Measurements from ENCODE around the gene TWNK.

Gene TWNK

GRCh38 chr10:101022967-101023705 is 35.8 kb downstream of the TWNK start:
- H3K4me3 ChIP-seq (ENCODE audit: low read depth, low read length, poor library complexity, severe bottlenecking) = no peak overlapping the region
- no peaks in the 10 kb centered on the region for H4K20me1 ChIP-seq (ENCODE audit: insufficient read depth, low read length)
- H3K4me2 ChIP-seq (ENCODE audit: low read length) = no peak overlapping the region
- H3K27ac ChIP-seq (ENCODE audit: low read depth, low read length, poor library complexity, severe bottlenecking) = no peak overlapping the region
- no peak overlapping the region for H3K9ac ChIP-seq (ENCODE audit: low read length)
- no peaks in the 10 kb centered on the region for H3K9me2 ChIP-seq (ENCODE audit: low read depth, low read length)
- no peaks in the 10 kb centered on the region for H3K27me3 ChIP-seq (ENCODE audit: insufficient read depth, low read length)
- H3K4me1 ChIP-seq (ENCODE audit: insufficient read depth, low read length, severe bottlenecking) = no peaks in the 10 kb centered on the region
- H3K79me2 ChIP-seq (ENCODE audit: insufficient read depth, low read length) = no peaks in the 10 kb centered on the region
- H3K9me3 ChIP-seq (ENCODE audit: low read length) = no peaks in the 10 kb centered on the region
- H2AFZ ChIP-seq (ENCODE audit: low read length) = no peak overlapping the region
- no peak for TF ChIP-seq CTCF (IDR thresholded peaks at IDR 0.05; ENCODE audit: low read length)
- TF ChIP-seq EZH2 (IDR thresholded peaks at IDR 0.05; ENCODE audit: borderline replicate concordance, low read length) = no peak
- H3F3A ChIP-seq (ENCODE audit: insufficient read depth, low read length) = no peaks in the 10 kb centered on the region
- H3K36me3 ChIP-seq (ENCODE audit: insufficient read depth, low read length) = no peaks in the 10 kb centered on the region

- no peaks in the 10 kb centered on the region for H3F3A ChIP-seq (ENCODE audit: insufficient read depth, low read length)
- TF ChIP-seq CTCF (IDR thresholded peaks at IDR 0.05; ENCODE audit: low read length) = no peak
- no peak for TF ChIP-seq EZH2 (IDR thresholded peaks at IDR 0.05; ENCODE audit: borderline replicate concordance, low read length)
- H3K36me3 ChIP-seq (ENCODE audit: insufficient read depth, low read length) = no peaks in the 10 kb centered on the region
- no peaks in the 10 kb centered on the region for H3K79me2 ChIP-seq (ENCODE audit: insufficient read depth, low read length)
- H3K4me3 ChIP-seq (ENCODE audit: low read depth, low read length, poor library complexity, severe bottlenecking) = no peak overlapping the region
- no peaks in the 10 kb centered on the region for H4K20me1 ChIP-seq (ENCODE audit: insufficient read depth, low read length)
- H3K4me1 ChIP-seq (ENCODE audit: insufficient read depth, low read length, severe bottlenecking) = peaks cover 10% of the 10 kb centered on the region
- no peak overlapping the region for H3K4me2 ChIP-seq (ENCODE audit: low read length)
- no peak overlapping the region for H2AFZ ChIP-seq (ENCODE audit: low read length)
- H3K27ac ChIP-seq (ENCODE audit: low read depth, low read length, poor library complexity, severe bottlenecking) = no peak overlapping the region
- H3K27me3 ChIP-seq (ENCODE audit: insufficient read depth, low read length) = 0 out of 2 replicates have a peak, but pooled peaks cover 4% of the 10 kb centered on the region
- H3K9me2 ChIP-seq (ENCODE audit: low read depth, low read length) = no peaks in the 10 kb centered on the region
- no peaks in the 10 kb centered on the region for H3K9me3 ChIP-seq (ENCODE audit: low read length)
- no peak overlapping the region for H3K9ac ChIP-seq (ENCODE audit: low read length)
These were observed 39.9 kb downstream of the TWNK start for GRCh38 chr10:101027106-101027720.

GRCh38 chr10:101028446-101029337 is 41.3 kb downstream of the TWNK start:
- Histone ChIP-seq H3K4me1 (ENCODE audit: insufficient read depth, low read length, severe bottlenecking) (peaks cover 10% of the 10 kb centered on the region), H3K27me3 (ENCODE audit: insufficient read depth, low read length) (0 out of 2 replicates have a peak, but pooled peaks cover 4% of the 10 kb centered on the region), H3K27ac (ENCODE audit: low read depth, low read length, poor library complexity, severe bottlenecking) (no peak overlapping the region), H3K4me2 (ENCODE audit: low read length) (no peak overlapping the region), H3F3A (ENCODE audit: insufficient read depth, low read length) (no peaks in the 10 kb centered on the region), H2AFZ (ENCODE audit: low read length) (no peak overlapping the region), H4K20me1 (ENCODE audit: insufficient read depth, low read length) (no peaks in the 10 kb centered on the region), H3K4me3 (ENCODE audit: low read depth, low read length, poor library complexity, severe bottlenecking) (no peak overlapping the region), H3K36me3 (ENCODE audit: insufficient read depth, low read length) (no peaks in the 10 kb centered on the region), H3K9me3 (ENCODE audit: low read length) (no peaks in the 10 kb centered on the region), H3K79me2 (ENCODE audit: insufficient read depth, low read length) (no peaks in the 10 kb centered on the region), H3K9ac (ENCODE audit: low read length) (no peak overlapping the region), H3K9me2 (ENCODE audit: low read depth, low read length) (no peaks in the 10 kb centered on the region)
- TF ChIP-seq EZH2 (IDR thresholded peaks at IDR 0.05; ENCODE audit: borderline replicate concordance, low read length) = no peak
- no peak for TF ChIP-seq CTCF (IDR thresholded peaks at IDR 0.05; ENCODE audit: low read length)

Measured in OCI-LY1 (cell line).